GM21786 (cell line): ENCODE data around the gene SPAG7.
A peak's percentile ranks its signal among the peaks of the same experiment; 100 is the strongest.

Experiments
- ATAC-seq: cut with Tn5 transposase; IDR thresholded peaks from one replicate; pipeline ENCODE4 v1.9.1; 2021; ENCODE audit not compliant: unreplicated experiment

Gene SPAG7

GRCh38 chr17:4950075-4950745 lies 17.4 kb downstream of the SPAG7 start:
- ATAC-seq, result no peak

- ATAC-seq, result no peak
These were observed 18.1 kb downstream of the SPAG7 start for GRCh38 chr17:4949321-4950074.

DNA sequence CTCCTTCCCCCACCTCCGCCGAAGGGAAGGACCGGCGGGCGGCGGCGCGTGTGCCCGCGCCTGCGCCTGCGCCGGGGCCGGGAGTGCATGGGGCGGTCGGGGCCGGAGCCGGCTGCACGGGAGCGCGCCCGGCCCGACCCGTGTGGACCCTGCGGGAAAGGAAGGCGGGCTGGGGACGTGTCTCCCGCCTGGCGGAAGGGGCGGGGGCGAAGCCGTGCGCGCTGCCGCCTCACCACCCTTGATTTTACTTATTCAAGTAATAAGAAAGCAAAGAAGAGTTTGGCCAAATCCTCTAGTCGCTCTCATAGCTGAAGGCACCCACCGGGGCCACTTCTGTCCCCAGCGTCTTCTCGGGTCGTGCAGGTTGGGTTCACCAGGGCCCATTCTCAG lies 18.7 kb downstream of the SPAG7 start:
- no peak for ATAC-seq

DNA sequence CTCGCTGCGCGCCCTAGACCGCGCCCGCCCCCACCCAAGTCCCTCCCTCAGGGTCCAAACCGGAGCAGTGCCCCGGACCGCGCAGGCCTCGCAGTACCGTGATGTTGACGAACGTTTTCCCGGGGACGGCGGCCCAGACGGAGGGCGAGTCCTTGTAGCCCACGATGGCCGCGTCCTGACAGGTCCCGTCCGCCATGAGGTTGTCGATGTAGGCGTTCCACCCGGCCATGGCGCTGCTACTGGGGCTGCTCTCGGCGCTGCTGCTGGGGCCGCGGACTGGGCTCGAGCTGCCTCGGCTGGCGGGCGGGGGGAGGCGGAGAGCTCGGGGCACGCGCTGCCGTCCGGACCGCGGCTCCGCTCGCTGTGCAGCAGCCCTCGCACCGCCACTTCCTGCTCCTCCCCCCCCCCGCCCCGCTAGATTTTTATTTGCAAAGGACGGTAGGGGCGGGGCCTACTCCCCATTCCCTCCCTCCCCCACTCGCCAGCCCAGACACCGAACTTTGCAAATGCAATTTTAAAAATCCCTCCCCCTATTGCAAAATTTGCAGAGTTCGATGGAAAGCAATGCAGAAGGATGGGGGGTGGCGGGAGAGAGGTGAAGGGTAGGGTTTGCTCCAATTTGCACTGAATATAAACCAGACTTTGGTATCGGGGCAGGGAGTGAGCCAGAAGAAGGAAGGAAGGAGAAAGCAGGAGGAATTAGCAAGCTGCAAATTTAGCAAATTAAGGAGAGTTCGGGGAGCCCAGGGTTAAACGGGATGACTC lies 19.3 kb downstream of the SPAG7 start, which contains the start of gene PFN1:
PFN1 (minus strand) TSS at position 365 of the 765 bp plus-strand sequence; CDS start at position 229, 136 bp downstream.
- no peak for ATAC-seq

DNA sequence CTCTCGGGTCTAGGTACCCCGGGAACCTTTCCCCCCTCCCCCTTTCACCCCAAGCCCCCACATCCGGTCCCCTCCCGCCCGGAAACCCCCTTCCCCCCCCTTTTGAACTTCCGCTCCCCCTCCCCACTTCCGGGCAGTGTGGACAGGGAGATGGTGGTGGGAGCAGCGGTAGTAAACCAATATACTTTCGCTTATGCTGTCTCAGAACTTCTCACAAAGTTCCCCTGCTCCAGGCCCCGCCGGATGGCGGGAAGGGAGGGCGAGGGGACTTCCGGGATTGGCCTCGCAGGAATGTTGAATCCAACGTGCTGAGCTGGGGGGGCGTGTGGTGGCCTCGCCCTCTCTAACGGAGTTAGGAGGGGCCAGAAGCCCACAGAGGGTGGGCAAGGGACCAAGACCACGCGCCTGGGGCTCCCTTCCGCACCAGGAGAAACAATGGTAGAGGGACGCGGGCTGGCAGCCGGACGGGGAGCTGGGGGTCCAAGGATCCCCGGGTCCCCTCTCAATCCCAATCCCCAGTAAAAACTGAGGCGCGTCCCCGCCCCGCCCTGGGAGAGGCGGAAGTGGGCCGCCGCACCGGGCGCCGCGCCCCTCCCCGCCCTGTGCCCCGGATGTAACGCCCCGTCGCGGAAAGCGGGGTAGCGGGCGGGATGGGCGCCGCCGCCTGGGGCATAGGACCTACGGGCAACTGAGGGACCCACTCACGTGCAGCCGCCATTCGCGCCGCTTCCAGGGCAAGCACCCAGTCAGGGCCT lies 20.0 kb downstream of the SPAG7 start:
- ATAC-seq, result no peak

DNA sequence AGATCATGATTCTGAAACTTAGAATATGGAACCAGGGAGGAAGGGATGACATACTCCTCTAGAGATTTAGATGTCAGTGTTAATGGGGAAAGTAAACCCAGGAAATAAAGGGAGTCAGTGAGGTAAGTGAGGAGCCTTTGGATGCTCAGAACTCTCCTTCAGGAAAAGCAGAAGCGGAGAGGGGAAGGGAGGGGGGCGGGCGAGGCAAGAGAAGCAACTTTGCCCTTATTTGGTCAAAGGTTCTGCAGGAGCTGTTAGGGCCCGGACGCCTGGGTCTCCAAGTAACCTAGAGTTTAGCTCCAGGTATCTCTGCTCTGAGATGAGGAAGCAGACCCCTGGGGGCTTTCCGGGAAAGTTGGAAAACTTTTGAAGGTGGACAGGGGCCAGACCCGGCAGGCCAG lies 20.6 kb downstream of the SPAG7 start:
- ATAC-seq, result no peak

- no peak for ATAC-seq
These were observed 21.2 kb downstream of the SPAG7 start for GRCh38 chr17:4946312-4946976.

DNA sequence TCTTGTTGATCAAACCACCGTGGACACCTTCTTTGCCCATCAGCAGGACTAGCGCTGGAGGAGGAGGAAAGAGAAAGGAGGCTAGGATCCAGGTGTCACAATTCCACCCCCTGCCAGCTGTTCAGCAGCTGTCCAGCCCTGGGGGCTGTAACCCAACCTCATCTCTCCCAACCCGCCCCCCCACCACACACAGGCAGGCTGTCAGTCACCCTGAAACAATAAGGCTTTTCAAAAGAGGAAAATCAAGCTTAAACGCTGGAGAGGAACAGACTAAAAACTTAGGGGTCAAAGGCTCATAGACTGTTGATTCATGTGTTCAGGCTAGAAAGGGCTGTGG lies 21.7 kb downstream of the SPAG7 start:
- no peak for ATAC-seq

GRCh38 chr17:4945176-4945943 lies 22.3 kb downstream of the SPAG7 start:
- no peak for ATAC-seq

- no peak for ATAC-seq
These were observed 23.0 kb downstream of the SPAG7 start for GRCh38 chr17:4944554-4945175.

DNA sequence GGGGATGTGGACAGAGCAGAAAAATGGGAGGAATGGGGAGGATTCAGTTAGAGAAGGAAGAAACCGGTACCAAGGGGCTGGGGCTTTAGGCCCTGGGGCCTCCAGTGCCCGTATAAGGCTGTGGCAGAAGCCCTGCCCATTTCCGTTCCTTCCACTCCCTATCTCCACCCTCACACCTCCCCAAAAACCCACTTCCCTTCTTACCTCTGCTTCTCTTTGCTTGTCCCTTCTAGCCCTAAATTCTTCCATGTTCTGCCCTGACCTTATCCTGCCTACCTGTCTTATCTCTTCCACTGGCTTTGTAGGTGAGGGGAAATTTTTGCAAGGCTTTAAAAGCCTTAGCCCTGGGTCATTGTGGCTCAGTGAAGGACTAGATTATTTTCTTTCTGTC lies 23.5 kb downstream of the SPAG7 start:
- no peak for ATAC-seq

GRCh38 chr17:4942760-4943508 lies 24.7 kb downstream of the SPAG7 start:
- no peak for ATAC-seq

DNA sequence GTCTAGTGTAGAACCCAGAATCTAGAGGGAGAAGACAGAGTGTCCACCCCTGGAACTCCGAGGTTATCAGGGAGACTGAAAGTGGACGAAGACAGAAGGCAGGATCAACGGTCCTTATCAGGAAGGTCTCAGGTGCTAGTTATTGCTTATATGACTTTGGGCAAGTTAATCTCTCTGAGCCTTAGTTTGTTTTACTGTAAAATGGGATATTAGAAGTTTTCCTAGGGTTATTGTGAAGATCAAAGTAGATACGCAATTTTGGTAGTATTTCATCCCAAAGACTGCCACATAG lies 26.4 kb downstream of the SPAG7 start:
- no peak for ATAC-seq

DNA sequence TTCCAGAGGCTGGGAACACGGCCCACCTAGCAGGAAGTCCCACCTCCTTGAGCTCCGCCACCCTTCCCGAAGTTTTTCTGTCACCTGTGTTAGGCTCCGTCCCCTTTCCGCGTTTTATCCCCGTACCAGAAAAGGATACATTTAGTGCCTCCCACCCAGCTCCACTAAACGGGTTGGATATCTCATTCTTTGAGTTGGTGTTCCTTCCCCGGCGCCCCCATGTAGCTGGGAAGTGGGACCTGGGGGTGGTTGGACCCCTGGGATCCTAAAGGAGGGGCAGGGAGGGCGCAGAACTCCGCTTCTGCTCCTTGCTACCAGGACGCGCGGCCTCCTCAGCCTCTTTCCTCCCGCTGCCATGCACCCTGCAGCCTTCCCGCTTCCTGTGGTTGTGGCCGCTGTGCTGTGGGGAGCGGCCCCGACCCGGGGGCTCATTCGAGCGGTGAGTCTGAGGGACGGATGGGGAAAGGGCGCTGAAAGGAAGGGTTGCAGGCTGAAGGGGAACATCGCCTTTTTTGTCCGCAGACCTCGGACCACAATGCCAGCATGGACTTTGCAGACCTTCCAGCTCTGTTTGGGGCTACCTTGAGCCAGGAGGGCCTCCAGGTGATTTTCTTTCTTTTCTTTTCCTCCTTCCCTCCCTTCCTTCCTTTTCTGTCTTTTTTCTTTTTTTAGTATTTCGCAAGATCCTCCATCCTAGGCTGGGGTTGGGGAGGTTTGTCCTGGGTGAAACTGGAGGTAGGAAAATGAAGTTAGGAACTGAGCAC lies 26.9 kb downstream of the SPAG7 start:
- ATAC-seq, result no peak

- peak; percentile 73 for ATAC-seq
These were observed 27.6 kb downstream of the SPAG7 start, which contains the start of the genes RNF167 and SLC25A11 for GRCh38 chr17:4939796-4940554. TSS of gene RNF167 (plus strand) at chr17:4940268. CDS start at chr17:4940910, 642 bp downstream. TSS of gene SLC25A11 (minus strand) at chr17:4940046. CDS start at chr17:4939910, 136 bp downstream.

DNA sequence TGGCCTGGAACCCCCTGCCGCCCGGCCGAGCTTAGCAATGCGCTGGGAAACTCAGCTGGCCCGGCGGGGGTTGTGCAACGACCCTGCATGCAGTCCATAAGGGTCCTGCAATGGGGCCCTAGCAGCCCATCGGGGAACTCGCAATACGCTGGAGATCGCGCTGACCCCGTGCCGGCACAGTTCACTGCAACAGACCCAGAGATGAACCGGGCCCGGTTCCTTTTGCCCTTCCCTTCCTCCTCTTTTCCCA lies 28.1 kb downstream of the SPAG7 start:
- ATAC-seq, result peak; percentile 6

DNA sequence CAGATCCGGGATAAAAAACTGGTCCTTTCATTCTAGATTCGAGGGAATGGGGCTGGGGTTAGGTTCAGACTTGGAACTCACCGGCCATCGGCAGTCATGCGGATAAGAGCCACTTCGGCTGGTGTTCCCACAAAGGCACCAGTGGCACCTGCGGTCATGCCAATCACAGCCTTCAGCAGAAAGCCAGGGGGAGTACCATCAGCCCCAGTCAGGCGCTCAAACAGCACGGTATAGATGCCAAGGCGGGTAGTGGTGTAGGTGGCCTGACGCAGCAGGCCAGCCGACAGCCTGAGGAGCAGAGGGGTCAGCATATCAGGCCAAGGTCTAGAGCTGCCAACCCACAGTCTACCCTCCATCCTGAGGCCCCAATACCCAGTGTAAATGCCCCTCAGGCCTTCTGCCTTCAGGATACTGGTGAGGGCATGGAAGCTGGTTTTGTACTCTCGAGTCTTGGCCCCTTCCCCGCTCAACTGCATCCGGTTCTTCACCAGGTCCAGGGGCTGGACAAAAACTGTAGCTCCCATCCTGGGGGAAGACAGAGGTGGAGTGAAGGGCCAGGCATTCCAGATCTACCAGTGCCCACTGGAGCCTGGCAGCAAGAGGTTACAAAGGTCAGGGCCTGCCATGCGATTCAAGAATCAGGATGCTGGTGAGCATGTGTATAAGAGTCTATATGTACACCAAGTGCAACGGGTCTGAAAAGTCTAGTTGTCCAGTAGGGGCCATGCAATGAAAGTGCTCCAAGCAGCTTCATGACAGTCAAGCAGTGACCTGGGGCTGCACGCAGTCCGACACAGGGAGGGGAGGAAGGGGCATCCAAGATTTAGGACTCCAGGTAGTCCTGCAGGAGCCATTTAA lies 28.7 kb downstream of the SPAG7 start:
- no peak for ATAC-seq
